ENCODE data around the gene RASGRF1. TPM values are rescaled to one million over a fixed set of nuclear protein-coding genes. Genes with fewer than 3 reads are reported as not detected.
A peak's percentile ranks its signal among the peaks of the same experiment; 100 is the strongest.

Gene RASGRF1
- total and polyA plus RNA-seq, 5 experiments from 2014 or later = 0.14 TPM; not detected in 4

DNA sequence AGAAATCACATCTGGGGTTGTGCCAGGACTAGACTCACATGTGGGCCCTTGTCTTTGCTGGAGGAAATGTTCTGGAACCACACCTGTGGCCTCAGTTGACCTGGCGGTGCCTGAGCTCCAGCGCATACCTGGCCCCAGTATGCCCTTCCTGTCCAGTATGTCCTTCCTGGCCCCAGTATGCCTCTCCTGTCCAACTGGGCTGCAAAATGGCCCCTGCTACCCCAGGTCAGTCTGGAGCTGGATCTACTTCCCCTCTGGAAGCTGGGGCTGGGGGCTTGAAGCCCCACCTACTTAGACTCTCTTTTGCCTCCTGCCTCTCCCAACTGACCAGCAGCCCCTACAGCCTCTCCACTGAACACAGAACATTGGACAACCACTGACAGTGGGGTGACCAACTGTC is 15.3 kb downstream of the RASGRF1 start:
- Mint-ChIP-seq H3K27me3 (peaks cover 2 to 10% (median 4%) of the 10 kb centered on the region in 5 donors), H3K4me1 (peaks cover 0 to 8% (median 0%) of the 10 kb centered on the region in 4 donors), H3K9me3 (no peaks in the 10 kb centered on the region), H3K4me3 (no peak overlapping the region), H3K27ac (peak overlapping the region in 1 of 10 donors; percentile 15), H3K36me3 (no peaks in the 10 kb centered on the region)
- no peak for ATAC-seq
- POLR2A ChIA-PET = no interaction called here
- no peak for DNase-seq

DNA sequence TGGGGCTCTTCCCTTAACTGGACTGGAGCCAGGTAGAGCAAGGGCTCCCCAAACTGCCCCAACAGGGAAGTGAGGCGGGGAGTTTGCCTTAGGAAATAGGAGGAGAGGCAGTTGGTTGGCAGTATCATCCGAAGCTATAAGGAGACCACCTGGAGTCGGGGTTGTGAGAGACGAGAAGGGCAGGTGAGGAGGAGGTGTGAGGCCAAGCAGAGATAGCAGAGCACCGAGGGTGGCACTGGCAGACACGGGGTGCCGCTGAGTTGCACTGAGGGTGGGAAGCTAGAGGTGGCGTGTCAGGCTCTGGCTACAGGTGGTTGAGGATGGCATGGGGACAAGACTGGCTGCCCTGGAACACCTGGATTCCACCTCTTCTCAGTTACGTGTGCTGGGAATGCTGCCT is 17.2 kb downstream of the RASGRF1 start:
- no peak overlapping the region for H3K4me3 Mint-ChIP-seq
- no peaks in the 10 kb centered on the region for H3K9me3 Mint-ChIP-seq
- no peak overlapping the region for H3K27ac Mint-ChIP-seq
- ATAC-seq (no peak), DNase-seq (no peak)
- POLR2A ChIA-PET = no interaction called here
- H3K4me1 Mint-ChIP-seq = peaks cover 0 to 2% (median 0%) of the 10 kb centered on the region in 4 donors
- H3K36me3 Mint-ChIP-seq = no peaks in the 10 kb centered on the region
- H3K27me3 Mint-ChIP-seq = peaks cover 2 to 10% (median 4%) of the 10 kb centered on the region in 5 donors

DNA sequence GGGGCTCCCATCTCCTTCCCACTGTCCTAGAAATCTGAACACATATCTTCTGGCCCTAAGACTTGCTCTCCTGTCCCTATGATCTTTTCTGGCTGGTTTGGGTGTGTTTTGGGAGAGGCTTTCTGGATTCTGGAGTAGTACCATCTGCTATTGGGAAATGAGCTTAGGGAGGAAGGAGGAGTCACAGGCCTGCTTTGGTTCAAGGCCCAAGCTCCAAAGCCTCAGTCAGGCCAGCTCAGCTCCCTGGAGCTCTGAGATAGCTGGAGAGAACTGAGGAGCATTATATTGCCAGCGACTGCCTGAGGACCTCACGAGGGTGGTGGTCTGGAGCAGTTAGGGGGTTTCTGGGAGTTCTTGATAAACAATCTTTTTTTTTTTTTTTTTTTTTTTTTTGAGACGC is 18.7 kb downstream of the RASGRF1 start:
- no peak overlapping the region for H3K4me3 Mint-ChIP-seq
- no peak overlapping the region for H3K27ac Mint-ChIP-seq
- H3K9me3 Mint-ChIP-seq = no peaks in the 10 kb centered on the region
- no peaks in the 10 kb centered on the region for H3K4me1 Mint-ChIP-seq
- POLR2A ChIA-PET = no interaction called here
- ATAC-seq = no peak
- peaks cover 2 to 7% (median 3%) of the 10 kb centered on the region in 5 donors for H3K27me3 Mint-ChIP-seq
- H3K36me3 Mint-ChIP-seq = no peaks in the 10 kb centered on the region
- DNase-seq = no peak

GRCh38 chr15:79068790-79069189 is 21.8 kb downstream of the RASGRF1 start:
- H3K4me3 Mint-ChIP-seq = no peak overlapping the region
- ATAC-seq (no peak), DNase-seq (no peak)
- H3K9me3 Mint-ChIP-seq = no peaks in the 10 kb centered on the region
- POLR2A ChIA-PET = no interaction called here
- H3K27me3 Mint-ChIP-seq = peaks cover 2 to 14% (median 4%) of the 10 kb centered on the region in 5 donors
- H3K27ac Mint-ChIP-seq = no peak overlapping the region
- H3K4me1 Mint-ChIP-seq = no peaks in the 10 kb centered on the region
- H3K36me3 Mint-ChIP-seq = no peaks in the 10 kb centered on the region

DNA sequence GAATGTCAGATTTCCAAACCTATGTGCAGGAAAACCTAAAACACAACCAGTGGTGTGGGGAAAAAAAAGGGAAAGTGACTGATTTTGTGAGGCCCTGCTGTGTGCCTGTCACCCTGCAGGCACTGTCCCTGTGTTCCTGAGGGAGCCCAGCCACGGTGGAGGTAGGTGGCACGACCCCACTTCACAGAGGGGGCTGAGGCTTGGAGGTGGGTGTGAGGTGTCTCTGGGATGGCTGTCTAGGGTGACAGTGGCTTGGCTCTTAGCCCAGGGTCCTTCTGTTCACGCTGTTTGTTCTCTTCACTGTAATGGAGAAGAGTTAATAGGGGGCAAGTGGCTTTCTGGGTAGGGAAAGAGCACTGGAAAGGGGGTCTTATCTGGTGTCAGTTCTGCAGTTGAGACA is 22.6 kb downstream of the RASGRF1 start:
- ATAC-seq (no peak), DNase-seq (no peak)

GRCh38 chr15:79067072-79067833 is 23.3 kb downstream of the RASGRF1 start:
- DNase-seq (no peak), ATAC-seq (no peak)
- peaks cover 6 to 19% (median 7%) of the 10 kb centered on the region in 5 donors for H3K27me3 Mint-ChIP-seq
- no peak overlapping the region for H3K27ac Mint-ChIP-seq
- no peaks in the 10 kb centered on the region for H3K4me1 Mint-ChIP-seq
- no peaks in the 10 kb centered on the region for H3K36me3 Mint-ChIP-seq
- POLR2A ChIA-PET = no interaction called here
- no peak overlapping the region for H3K4me3 Mint-ChIP-seq
- H3K9me3 Mint-ChIP-seq = no peaks in the 10 kb centered on the region

More for the DNA sequence above, 22.6 kb downstream of the RASGRF1 start:
- Mint-ChIP-seq H3K9me3 (no peaks in the 10 kb centered on the region), H3K4me3 (no peak overlapping the region), H3K27me3 (peaks cover 4 to 16% (median 6%) of the 10 kb centered on the region in 5 donors), H3K36me3 (no peaks in the 10 kb centered on the region), H3K4me1 (no peaks in the 10 kb centered on the region), H3K27ac (no peak overlapping the region)
- POLR2A ChIA-PET = no interaction called here

DNA sequence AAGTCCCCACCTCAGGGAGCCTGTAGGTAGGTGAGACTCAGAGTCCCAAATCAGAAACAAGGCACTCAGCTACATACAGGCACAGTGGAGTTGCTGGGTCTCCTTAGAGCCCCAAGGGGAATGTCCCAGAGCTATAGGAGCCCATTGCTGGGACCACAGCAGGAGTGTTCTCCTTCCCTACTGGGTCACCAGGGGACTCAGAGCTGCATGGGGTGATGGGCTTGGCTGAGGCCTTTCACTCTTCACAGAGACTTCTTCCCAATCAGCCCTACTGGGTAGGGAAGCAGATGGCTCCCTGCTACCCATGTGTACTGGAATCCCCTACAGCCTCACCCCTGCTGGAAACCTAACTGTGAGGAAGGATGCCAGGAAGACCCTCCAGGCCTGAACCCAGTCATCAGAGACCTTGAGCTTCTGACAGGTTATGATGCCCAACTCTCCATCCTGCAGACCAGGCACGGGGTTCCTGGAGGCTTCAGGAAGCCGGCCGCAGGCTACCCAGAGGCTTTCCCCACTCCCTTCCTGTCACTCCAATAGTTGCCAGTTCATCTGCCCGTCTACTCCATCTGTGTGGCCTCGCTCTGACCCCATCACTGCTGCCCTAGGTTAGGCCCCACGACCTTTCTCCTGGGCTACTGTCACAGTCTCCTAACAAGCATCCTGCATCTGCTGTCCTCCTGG is 24.0 kb downstream of the RASGRF1 start:
- no peak for DNase-seq
- Mint-ChIP-seq H3K27ac (no peak overlapping the region), H3K4me3 (no peak overlapping the region), H3K27me3 (peaks cover 5 to 17% (median 6%) of the 10 kb centered on the region in 5 donors), H3K4me1 (no peaks in the 10 kb centered on the region), H3K36me3 (no peaks in the 10 kb centered on the region), H3K9me3 (no peaks in the 10 kb centered on the region)
- POLR2A ChIA-PET = no interaction called here
- no peak for ATAC-seq

DNA sequence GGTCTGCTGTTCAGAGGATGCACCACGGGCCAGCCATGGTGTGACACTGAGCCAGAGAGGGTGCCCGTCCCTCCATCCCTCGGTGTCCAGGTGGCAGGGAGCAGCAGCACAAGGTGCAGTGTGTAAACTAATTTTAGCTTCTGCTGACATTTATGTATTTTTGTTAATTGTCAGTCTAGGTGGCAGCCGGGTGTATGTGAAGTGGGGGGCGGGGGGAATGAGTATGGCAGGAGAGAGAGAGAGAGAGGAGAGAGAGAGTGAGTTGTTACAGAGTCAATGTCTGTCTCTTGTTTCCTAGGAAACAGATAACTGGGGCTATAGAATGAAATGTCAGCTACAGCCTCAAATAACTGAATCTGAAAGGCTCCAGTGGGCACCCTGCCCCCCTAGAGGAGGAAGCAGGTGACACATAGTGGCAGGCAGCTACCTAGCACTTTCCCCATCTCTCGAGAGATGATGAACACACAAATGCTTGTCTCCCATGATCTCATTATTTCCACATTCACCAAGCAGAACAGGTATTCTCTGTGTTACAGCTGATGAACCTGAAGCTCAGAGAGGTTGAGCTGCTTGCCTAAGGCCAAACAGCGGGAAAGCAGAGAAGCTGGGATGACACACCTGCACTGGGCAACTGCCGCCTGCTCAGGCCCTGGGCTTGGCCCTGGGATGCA is 24.7 kb downstream of the RASGRF1 start:
- ATAC-seq (no peak), DNase-seq (no peak)
- Mint-ChIP-seq H3K36me3 (no peaks in the 10 kb centered on the region), H3K4me3 (no peak overlapping the region), H3K27me3 (peaks cover 5 to 17% (median 6%) of the 10 kb centered on the region in 5 donors), H3K9me3 (no peaks in the 10 kb centered on the region), H3K4me1 (no peaks in the 10 kb centered on the region), H3K27ac (no peak overlapping the region)
- POLR2A ChIA-PET = no interaction called here

DNA sequence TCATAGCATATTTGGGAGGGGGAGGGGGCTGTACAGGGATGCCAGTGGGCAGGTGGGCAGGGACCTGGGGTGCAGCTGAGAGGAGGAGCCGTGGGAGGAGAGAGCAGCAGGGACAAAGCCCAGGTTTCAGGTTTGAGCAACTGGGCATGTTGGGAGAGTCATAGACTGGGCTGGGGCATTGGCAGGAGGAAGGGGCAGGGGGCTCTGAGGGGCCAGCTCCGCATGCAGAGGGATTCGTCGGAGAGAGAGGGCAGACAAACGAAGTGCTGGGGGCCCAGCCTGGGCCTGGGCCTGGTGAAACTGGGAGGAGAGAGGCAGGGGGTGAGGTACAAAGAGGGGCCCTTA is 25.2 kb downstream of the RASGRF1 start:
- ATAC-seq = no peak

DNA sequence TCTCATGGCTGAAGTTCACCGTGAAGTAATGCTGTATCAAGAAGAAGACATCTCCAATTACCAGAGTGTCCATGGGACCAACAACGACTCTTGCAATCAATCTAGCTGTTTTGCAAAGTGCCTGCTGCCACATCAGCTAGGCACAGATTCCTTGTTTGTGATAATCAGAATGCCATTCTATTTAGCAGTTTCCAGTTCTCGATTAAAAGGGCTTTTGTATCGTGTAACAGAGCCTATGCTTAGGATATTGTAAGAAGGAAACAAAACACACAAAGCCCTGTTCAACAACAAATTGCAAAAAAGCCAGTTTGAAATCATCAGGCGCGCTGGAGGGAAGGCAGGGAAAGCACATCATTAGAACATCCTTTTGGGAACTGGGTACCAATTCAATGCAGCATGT is 26.1 kb downstream of the RASGRF1 start:
- Mint-ChIP-seq H3K36me3 (no peaks in the 10 kb centered on the region), H3K4me1 (no peaks in the 10 kb centered on the region), H3K9me3 (no peaks in the 10 kb centered on the region), H3K27me3 (peaks cover 8 to 18% (median 9%) of the 10 kb centered on the region in 5 donors), H3K27ac (no peak overlapping the region), H3K4me3 (no peak overlapping the region)
- ATAC-seq (no peak), DNase-seq (no peak)
- POLR2A ChIA-PET = no interaction called here

More for the DNA sequence above, 25.2 kb downstream of the RASGRF1 start:
- H3K27ac Mint-ChIP-seq = no peak overlapping the region
- H3K4me3 Mint-ChIP-seq = no peak overlapping the region
- H3K27me3 Mint-ChIP-seq = peaks cover 5 to 17% (median 6%) of the 10 kb centered on the region in 5 donors
- no peaks in the 10 kb centered on the region for H3K9me3 Mint-ChIP-seq
- DNase-seq = no peak
- POLR2A ChIA-PET = no interaction called here
- H3K4me1 Mint-ChIP-seq = no peaks in the 10 kb centered on the region
- H3K36me3 Mint-ChIP-seq = no peaks in the 10 kb centered on the region

DNA sequence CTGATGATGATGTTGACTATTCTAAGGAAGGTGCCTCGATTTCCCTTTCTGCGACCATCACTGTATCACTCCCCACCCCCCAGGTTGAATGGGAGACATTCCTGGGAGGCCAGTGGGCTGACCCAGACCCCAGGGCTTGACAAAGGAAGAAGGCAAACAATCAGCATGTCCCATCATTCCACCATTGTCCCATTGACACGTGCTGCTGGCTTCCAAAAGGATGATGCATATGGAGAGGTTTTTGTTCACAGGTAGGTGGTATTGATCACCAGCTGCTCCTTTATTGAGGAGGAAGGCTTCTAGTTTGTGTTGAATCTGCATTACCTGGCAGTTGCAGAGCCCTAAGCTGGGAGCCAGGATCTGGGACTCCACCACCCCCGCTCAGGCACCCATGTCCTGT is 30.4 kb downstream of the RASGRF1 start:
- H3K4me1 Mint-ChIP-seq = no peaks in the 10 kb centered on the region
- H3K36me3 Mint-ChIP-seq = no peaks in the 10 kb centered on the region
- POLR2A ChIA-PET = no interaction called here
- H3K4me3 Mint-ChIP-seq = no peak overlapping the region
- no peak overlapping the region for H3K27ac Mint-ChIP-seq
- peak in 1 of 10 donors; percentile 57 for DNase-seq
- no peaks in the 10 kb centered on the region for H3K9me3 Mint-ChIP-seq
- peaks cover 8 to 32% (median 14%) of the 10 kb centered on the region in 5 donors for H3K27me3 Mint-ChIP-seq
- no peak for ATAC-seq

DNA sequence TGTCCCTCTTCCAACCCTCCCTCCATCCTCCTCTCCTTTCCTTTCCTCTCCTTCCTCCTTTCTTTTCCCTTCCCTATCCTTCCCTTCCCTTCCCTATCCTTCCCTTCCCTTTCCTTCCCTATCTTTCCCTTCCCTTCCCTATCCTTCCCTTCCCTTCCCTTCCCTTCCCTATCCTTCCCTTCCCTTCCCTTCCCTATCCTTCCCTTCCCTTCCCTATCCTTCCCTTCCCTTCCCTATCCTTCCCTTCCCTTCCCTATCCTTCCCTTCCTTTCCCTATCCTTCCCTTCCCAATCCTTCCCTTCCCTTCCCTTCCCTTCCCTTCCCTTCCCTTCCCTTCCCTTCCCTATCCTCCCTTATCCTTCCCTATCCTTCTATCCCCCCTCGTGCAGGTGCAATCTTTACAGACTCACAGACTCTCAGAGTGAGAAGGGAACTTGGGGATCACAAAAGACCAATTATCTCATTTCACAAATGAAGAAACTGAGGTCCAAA is 31.5 kb downstream of the RASGRF1 start:
- H3K4me3 Mint-ChIP-seq = no peak overlapping the region
- H3K27me3 Mint-ChIP-seq = peaks cover 6 to 29% (median 12%) of the 10 kb centered on the region in 5 donors
- no peak for DNase-seq
- H3K27ac Mint-ChIP-seq = no peak overlapping the region
- ATAC-seq = no peak
- POLR2A ChIA-PET = no interaction called here
- no peaks in the 10 kb centered on the region for H3K4me1 Mint-ChIP-seq
- H3K9me3 Mint-ChIP-seq = no peaks in the 10 kb centered on the region
- no peaks in the 10 kb centered on the region for H3K36me3 Mint-ChIP-seq

DNA sequence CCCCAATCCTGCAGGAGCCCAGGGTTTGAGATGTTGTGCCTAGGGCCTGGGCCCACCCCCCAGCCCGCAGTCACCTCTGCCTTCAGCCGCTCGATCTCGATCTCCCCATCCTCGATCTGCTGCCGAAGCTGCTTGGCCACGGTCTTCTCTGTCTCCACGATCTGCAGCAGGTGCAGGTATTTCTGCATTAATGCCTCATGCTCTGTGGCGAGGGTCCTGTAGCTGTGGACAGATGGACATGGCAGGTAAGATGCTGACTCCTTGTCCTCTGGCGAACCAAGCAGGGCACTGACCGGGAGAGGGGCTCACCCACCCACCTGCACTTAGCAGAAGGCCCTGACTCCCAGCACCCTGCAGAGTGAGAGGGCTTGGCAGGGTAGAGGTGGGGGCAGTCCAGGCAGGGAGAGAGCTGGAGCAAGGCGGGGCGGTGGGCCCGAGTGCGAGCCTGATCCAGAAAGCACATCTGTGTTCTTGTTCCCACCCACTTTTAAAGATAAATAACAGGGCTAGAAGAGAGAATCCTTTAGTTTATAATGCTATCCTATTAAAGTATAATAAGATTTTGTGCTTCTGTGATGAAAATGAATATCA is 32.2 kb downstream of the RASGRF1 start:
- Mint-ChIP-seq H3K36me3 (no peaks in the 10 kb centered on the region), H3K27me3 (peaks cover 8 to 28% (median 13%) of the 10 kb centered on the region in 5 donors), H3K27ac (no peak overlapping the region), H3K4me3 (no peak overlapping the region), H3K4me1 (no peaks in the 10 kb centered on the region), H3K9me3 (no peaks in the 10 kb centered on the region)
- peak in 1 of 10 donors; percentile 59 for DNase-seq
- ATAC-seq = no peak
- POLR2A ChIA-PET = no interaction called here

Data from naive thymus-derived CD8-positive, alpha-beta T cell (primary cell).